Measurements from ENCODE around the gene RXFP4. TPM values are rescaled to one million over a fixed set of nuclear protein-coding genes. Genes with fewer than 3 reads are reported as not detected.

The RXFP4 gene
- total RNA-seq, 1 experiment from 2014 or later, result not detected

DNA sequence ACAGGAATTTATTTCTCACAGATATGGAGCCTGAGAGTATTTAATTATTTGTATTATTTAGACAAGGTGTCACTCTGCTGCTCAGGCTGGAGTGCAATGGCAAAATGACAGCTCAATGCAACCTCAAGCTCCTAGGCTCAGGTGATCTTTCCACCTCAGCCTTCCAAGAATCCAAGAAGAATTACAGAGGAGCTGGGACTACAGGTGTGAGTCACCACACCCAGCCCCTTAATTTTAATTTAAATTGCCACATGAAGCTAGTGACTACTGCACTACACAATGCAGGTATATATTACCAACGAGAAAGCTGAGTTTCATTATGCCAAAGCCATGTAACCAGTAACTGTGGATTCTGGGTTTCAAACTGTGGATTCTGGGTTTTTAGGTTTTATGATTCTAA lies 9.4 kb upstream of the RXFP4 start:
- Histone ChIP-seq H2BK5ac (ENCODE audit: insufficient read length, low read length) (no peak overlapping the region), H3K23ac (ENCODE audit: insufficient read length, low read depth, low read length) (no peak overlapping the region), H3K4me2 (ENCODE audit: insufficient read depth, insufficient read length, low read length) (no peak overlapping the region), H2BK15ac (ENCODE audit: low read depth, low read length) (no peak overlapping the region), H3K27me3 (ENCODE audit: insufficient read depth, low read length) (no peaks in the 10 kb centered on the region), H2BK20ac (ENCODE audit: low read depth, low read length, poor library complexity, severe bottlenecking) (no peak overlapping the region), H3K23me2 (ENCODE audit: insufficient read length, low read depth, low read length, poor library complexity, severe bottlenecking) (peaks cover 6% of the 10 kb centered on the region), H3K4me1 (ENCODE audit: insufficient read depth, low read length) (no peaks in the 10 kb centered on the region; the same call in 1 of the 2 replicates), H4K91ac (ENCODE audit: insufficient read length, low read depth, low read length) (no peak overlapping the region), H3K27ac (ENCODE audit: insufficient read length, low read depth, low read length) (no peak overlapping the region), H3K14ac (ENCODE audit: insufficient read depth, low read length) (no peak overlapping the region), H4K20me1 (ENCODE audit: control insufficient read depth, insufficient read depth, insufficient read length) (no peaks in the 10 kb centered on the region), H3K18ac (ENCODE audit: insufficient read length, low read depth, low read length) (no peak overlapping the region), H2AFZ (ENCODE audit: low read length) (no peak overlapping the region), H3K4ac (ENCODE audit: low read depth, low read length) (no peak overlapping the region), H2AK5ac (ENCODE audit: insufficient read length, low read length) (no peak overlapping the region), H2BK120ac (ENCODE audit: low read depth, low read length, poor library complexity, severe bottlenecking) (no peak overlapping the region), H3K79me1 (ENCODE audit: insufficient read depth, low read depth, low read length, poor library complexity, severe bottlenecking) (peaks cover 9% of the 10 kb centered on the region), H3T11ph (ENCODE audit: low read length) (no peak overlapping the region), H4K5ac (ENCODE audit: insufficient read length, low read depth, low read length) (no peak overlapping the region), H3K9me3 (ENCODE audit: control insufficient read depth, low read depth, low read length) (no peaks in the 10 kb centered on the region), H4K8ac (replicated peaks; ENCODE audit: insufficient read length, low read depth, low read length) (no peak overlapping the region), H3K9ac (ENCODE audit: extremely low read depth, insufficient read length, low read length) (no peak overlapping the region), H2BK12ac (ENCODE audit: insufficient read length, low read depth, low read length) (no peak overlapping the region), H3K79me2 (ENCODE audit: insufficient read depth, low read length) (peaks cover 19% of the 10 kb centered on the region; the same call in 1 of the 2 replicates), H3K56ac (ENCODE audit: insufficient read length, low read depth, low read length) (no peak overlapping the region)
- no peaks in the 10 kb centered on the region for H3K27me3 Mint-ChIP-seq (ENCODE audit: low read depth)
- TF ChIP-seq, protein P1, sequence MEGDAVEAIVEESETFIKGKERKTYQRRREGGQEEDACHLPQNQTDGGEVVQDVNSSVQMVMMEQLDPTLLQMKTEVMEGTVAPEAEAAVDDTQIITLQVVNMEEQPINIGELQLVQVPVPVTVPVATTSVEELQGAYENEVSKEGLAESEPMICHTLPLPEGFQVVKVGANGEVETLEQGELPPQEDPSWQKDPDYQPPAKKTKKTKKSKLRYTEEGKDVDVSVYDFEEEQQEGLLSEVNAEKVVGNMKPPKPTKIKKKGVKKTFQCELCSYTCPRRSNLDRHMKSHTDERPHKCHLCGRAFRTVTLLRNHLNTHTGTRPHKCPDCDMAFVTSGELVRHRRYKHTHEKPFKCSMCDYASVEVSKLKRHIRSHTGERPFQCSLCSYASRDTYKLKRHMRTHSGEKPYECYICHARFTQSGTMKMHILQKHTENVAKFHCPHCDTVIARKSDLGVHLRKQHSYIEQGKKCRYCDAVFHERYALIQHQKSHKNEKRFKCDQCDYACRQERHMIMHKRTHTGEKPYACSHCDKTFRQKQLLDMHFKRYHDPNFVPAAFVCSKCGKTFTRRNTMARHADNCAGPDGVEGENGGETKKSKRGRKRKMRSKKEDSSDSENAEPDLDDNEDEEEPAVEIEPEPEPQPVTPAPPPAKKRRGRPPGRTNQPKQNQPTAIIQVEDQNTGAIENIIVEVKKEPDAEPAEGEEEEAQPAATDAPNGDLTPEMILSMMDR (conservative IDR thresholded peaks at IDR 0.05), result no peak
- H3K36me3 Mint-ChIP-seq (ENCODE audit: insufficient read depth in 1 of 3, low read depth in 3 of 3), result peaks cover 35 to 48% (median 40%) of the 10 kb centered on the region in 3 experiments
- H3K4me1 Mint-ChIP-seq, result peaks cover 17 to 21% of the 10 kb centered on the region in 2 experiments
- no peak for DNase-seq
- 0 out of 7 replicates have a peak overlapping the region, but pooled peaks of 1 of the 3 experiments have one; percentile 36 for H3K27ac Mint-ChIP-seq
- H3K4me3 Mint-ChIP-seq, result peak overlapping the region in 1 of 2 experiments; percentile 26; a peak in 3 of 5 replicates
- no CpG with 5 or more reads among the region's 1 CpG for WGBS (ENCODE audit: extremely low coverage, insufficient read length, low lambda C conversion rate)
- no peaks in the 10 kb centered on the region for H3K9me3 Mint-ChIP-seq
